Measurements from ENCODE around the gene GRID1. TPM values are rescaled to one million over a fixed set of nuclear protein-coding genes. Genes with fewer than 3 reads are reported as not detected.

GRID1 gene
- polyA plus RNA-seq, 3 donors, result 0.71 to 1.7 (median 1.6) TPM

GRCh38 chr10:86291616-86292340 is 74.8 kb downstream of the GRID1 start:
- 65 to 69% (median 68%) methylated on average over 11 to 12 of the region's 12 CpGs for WGBS, 3 donors
- H3K27ac ChIP-seq (ENCODE audit: low read depth, low read length), result no peak overlapping the region

GRCh38 chr10:86290933-86291615 is 75.5 kb downstream of the GRID1 start:
- H3K27ac ChIP-seq (ENCODE audit: low read depth, low read length), result no peak overlapping the region

GRCh38 chr10:86289577-86289868 is 77.1 kb downstream of the GRID1 start:
- H3K27ac ChIP-seq (ENCODE audit: low read depth, low read length), result no peak overlapping the region
- 52 to 77% (median 61%) methylated on average over 2 of the region's 2 CpGs for WGBS, 3 donors

More at GRCh38 chr10:86290933-86291615, 75.5 kb downstream of the GRID1 start:
- WGBS, 3 donors, result 78 to 81% (median 80%) methylated on average over 9 of the region's 9 CpGs

GRCh38 chr10:86288695-86289576 is 77.7 kb downstream of the GRID1 start:
- H3K27ac ChIP-seq (ENCODE audit: low read depth, low read length), result no peak overlapping the region
- WGBS, 3 donors, result 85 to 92% (median 87%) methylated on average over 10 of the region's 10 CpGs

- 62 to 77% (median 71%) methylated on average over 6 of the region's 6 CpGs for WGBS, 3 donors
- no peak overlapping the region for H3K27ac ChIP-seq (ENCODE audit: low read depth, low read length)
Measured at GRCh38 chr10:86287966-86288579, 78.5 kb downstream of the GRID1 start.

- H3K27ac ChIP-seq (ENCODE audit: low read depth, low read length), result no peak overlapping the region
- 70 to 78% (median 74%) methylated on average over 10 of the region's 10 CpGs for WGBS, 3 donors
Measured at GRCh38 chr10:86287110-86287793, 79.3 kb downstream of the GRID1 start.

- WGBS, 3 donors, result 83 to 86% (median 85%) methylated on average over 18 of the region's 18 CpGs
- no peak overlapping the region for H3K27ac ChIP-seq (ENCODE audit: low read depth, low read length)
Measured at GRCh38 chr10:86286236-86287109, 80.1 kb downstream of the GRID1 start.

GRCh38 chr10:86285136-86285790 is 81.3 kb downstream of the GRID1 start:
- 83 to 86% (median 84%) methylated on average over 10 of the region's 10 CpGs for WGBS, 3 donors
- H3K27ac ChIP-seq (ENCODE audit: low read depth, low read length), result no peak overlapping the region

- H3K27ac ChIP-seq (ENCODE audit: low read depth, low read length), result no peak overlapping the region
- 69 to 77% (median 71%) methylated on average over 11 of the region's 11 CpGs for WGBS, 3 donors
Measured at GRCh38 chr10:86284355-86285105, 82.1 kb downstream of the GRID1 start.

GRCh38 chr10:86283466-86284287 is 82.9 kb downstream of the GRID1 start:
- H3K27ac ChIP-seq (ENCODE audit: low read depth, low read length), result no peak overlapping the region
- WGBS, 3 donors, result 69 to 91% (median 86%) methylated on average over 1 of the region's 1 CpG

- WGBS, 3 donors, result 79 to 86% (median 85%) methylated on average over 1 of the region's 1 CpG
- H3K27ac ChIP-seq (ENCODE audit: low read depth, low read length), result no peak overlapping the region
Measured at GRCh38 chr10:86282664-86283465, 83.7 kb downstream of the GRID1 start.

GRCh38 chr10:86281396-86281795 is 85.2 kb downstream of the GRID1 start:
- WGBS, 3 donors, result 88 to 95% (median 90%) methylated on average over 1 of the region's 1 CpG
- H3K27ac ChIP-seq (ENCODE audit: low read depth, low read length), result no peak overlapping the region

GRCh38 chr10:86269332-86269731 is 97.3 kb downstream of the GRID1 start:
- WGBS, 3 donors, result 63 to 76% (median 63%) methylated on average over 2 of the region's 2 CpGs
- H3K27ac ChIP-seq (ENCODE audit: low read depth, low read length), result no peak overlapping the region

GRCh38 chr10:86267286-86268195 is 99.1 kb downstream of the GRID1 start:
- 85 to 87% (median 85%) methylated on average over 12 of the region's 12 CpGs for WGBS, 3 donors
- no peak overlapping the region for H3K27ac ChIP-seq (ENCODE audit: low read depth, low read length)

All from adipose tissue (tissue), 3 donors.